SK-N-MC (cell line): ENCODE measurements around the gene ADAMTSL1.

Experiments used
- DNase-seq: peaks from one replicate; pipeline ENCODE4 v3.0.0-alpha.2; 2011; ENCODE audit warnings: low read depth, low spot score
- H3K27ac ChIP-seq: fragments of 200-600 bp; sonication (generic); 2 replicates; pipeline ENCODE4 v1.5.1; 2016; ENCODE audit warnings: mixed run types
- H3K36me3 ChIP-seq: fragments of 200-600 bp; sonication (generic); 2 replicates; pipeline ENCODE4 v1.6.1; 2017; ENCODE audit warnings: antibody characterized with exemption, low read length, mixed read lengths; ENCODE audit not compliant: insufficient read depth
- H3K4me3 ChIP-seq: fragments of 200-600 bp; sonication (generic); 2 replicates; pipeline ENCODE4 v1.5.1; 2016
- H3K9ac ChIP-seq: fragments of 200-600 bp; sonication (generic); 2 replicates; pipeline ENCODE4 v1.8.0; 2017; ENCODE audit warnings: mixed run types, mixed read lengths; ENCODE audit not compliant: insufficient read length
- H3K9me3 ChIP-seq: fragments of 200-600 bp; sonication (generic); 2 replicates; pipeline ENCODE4 v1.6.1; 2017; ENCODE audit warnings: low read depth, mild to moderate bottlenecking, antibody characterized with exemption, low read length, moderate library complexity, mixed read lengths
- EZH2 ChIP-seq: fragments of 200-600 bp; sonication (generic); IDR thresholded peaks from one replicate; pipeline ENCODE4 v1.6.1; 2017; ENCODE audit warnings: antibody characterized with exemption
- FOXP2 ChIP-seq: optimal IDR thresholded peaks from 2 replicates; pipeline ENCODE3; 2011; ENCODE audit warnings: mild to moderate bottlenecking, moderate library complexity; ENCODE audit not compliant: insufficient read depth; ENCODE audit errors: extremely low read length, control extremely low read depth
- POLR2AphosphoS5 ChIP-seq: IDR thresholded peaks from 2 replicates; pipeline ENCODE4 v1.6.1; 2012; ENCODE audit warnings: mild to moderate bottlenecking, low read depth, low read length, borderline replicate concordance

The ADAMTSL1 gene

GRCh38 chr9:18488886-18489285 is 14.9 kb downstream of the ADAMTSL1 start:
- DNase-seq = no peak
- H3K27ac ChIP-seq = no peak overlapping the region
- H3K4me3 ChIP-seq = no peak overlapping the region
- no peak for TF ChIP-seq POLR2AphosphoS5
- no peak for TF ChIP-seq EZH2
- no peak for TF ChIP-seq FOXP2
- no peak overlapping the region for H3K9ac ChIP-seq
- no peaks in the 10 kb centered on the region for H3K9me3 ChIP-seq
- H3K36me3 ChIP-seq = no peaks in the 10 kb centered on the region

GRCh38 chr9:18489861-18490260 is 15.9 kb downstream of the ADAMTSL1 start:
- H3K27ac ChIP-seq = no peak overlapping the region
- H3K4me3 ChIP-seq = no peak overlapping the region
- no peak for DNase-seq
- no peak overlapping the region for H3K9ac ChIP-seq
- H3K36me3 ChIP-seq = no peaks in the 10 kb centered on the region
- TF ChIP-seq EZH2 (no peak), FOXP2 (no peak), POLR2AphosphoS5 (no peak)
- no peaks in the 10 kb centered on the region for H3K9me3 ChIP-seq

DNA sequence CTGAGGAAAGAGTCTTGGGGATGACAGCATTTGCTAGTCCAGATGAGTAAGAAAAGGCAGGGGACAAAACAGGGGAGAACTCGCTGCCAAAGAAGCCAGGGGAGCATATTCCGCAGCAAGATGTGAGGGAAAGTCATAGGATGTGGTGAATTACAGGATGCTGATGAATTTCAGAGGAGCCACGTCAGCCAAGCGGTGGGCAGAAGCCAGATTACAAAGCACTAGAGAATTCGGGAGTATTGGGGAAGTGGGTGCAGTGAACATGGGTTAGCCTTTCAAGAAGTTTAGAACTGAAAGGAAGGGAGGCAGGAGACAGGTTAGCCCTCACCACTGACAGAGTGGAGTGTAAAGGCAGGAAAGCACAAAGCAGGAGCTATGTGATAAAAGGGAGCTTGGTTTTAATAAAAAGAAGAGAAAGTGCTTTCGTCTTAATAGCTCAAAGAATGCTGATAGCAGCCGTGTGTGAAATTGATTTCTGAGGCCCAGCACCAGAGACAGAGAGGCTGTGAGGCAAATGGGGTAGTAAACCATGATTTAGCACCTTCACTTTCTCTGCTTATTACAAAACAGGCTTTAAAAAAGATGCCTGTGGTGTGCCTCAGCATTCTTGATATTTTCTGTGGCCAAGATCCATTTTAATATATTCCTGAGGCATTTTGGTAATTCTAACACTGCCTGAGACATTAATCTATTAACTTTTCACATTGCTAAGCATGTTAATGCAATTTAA is 16.9 kb downstream of the ADAMTSL1 start:
- H3K9me3 ChIP-seq = no peaks in the 10 kb centered on the region
- no peaks in the 10 kb centered on the region for H3K36me3 ChIP-seq
- peak overlapping the region; percentile 53 for H3K9ac ChIP-seq
- H3K4me3 ChIP-seq = peak overlapping the region; percentile 67
- DNase-seq = peak; percentile 52
- peak overlapping the region; percentile 91 for H3K27ac ChIP-seq
- peak; percentile 30 for TF ChIP-seq FOXP2
- TF ChIP-seq EZH2 = no peak
- TF ChIP-seq POLR2AphosphoS5 = no peak

DNA sequence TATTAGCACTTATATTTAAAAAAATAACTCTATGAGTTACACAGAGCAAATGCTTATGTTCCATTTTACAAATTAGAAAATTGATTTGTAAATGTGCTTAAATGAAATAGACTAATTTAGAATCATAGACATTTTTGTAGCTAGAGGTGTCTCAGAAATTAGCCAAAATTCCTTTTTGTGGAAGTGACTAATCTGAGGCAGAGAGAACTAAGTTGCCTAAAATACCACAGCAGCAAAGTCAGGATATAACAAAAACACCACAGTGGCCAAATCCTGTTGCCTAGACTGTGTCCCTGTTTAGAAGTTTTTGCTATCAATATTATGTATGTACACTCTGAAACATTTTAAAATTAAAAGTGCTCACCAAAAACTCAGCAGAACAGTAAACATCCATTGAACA is 18.7 kb downstream of the ADAMTSL1 start:
- no peak overlapping the region for H3K27ac ChIP-seq
- H3K9me3 ChIP-seq = no peaks in the 10 kb centered on the region
- H3K4me3 ChIP-seq = no peak overlapping the region

GRCh38 chr9:18493451-18493993 is 19.6 kb downstream of the ADAMTSL1 start:
- Histone ChIP-seq H3K4me3 (no peak overlapping the region), H3K9me3 (no peaks in the 10 kb centered on the region), H3K27ac (no peak overlapping the region), H3K9ac (no peak overlapping the region), H3K36me3 (no peaks in the 10 kb centered on the region)
- no peak for DNase-seq
- TF ChIP-seq FOXP2 = no peak
- TF ChIP-seq EZH2 = no peak
- TF ChIP-seq POLR2AphosphoS5 = no peak

More for the DNA sequence above, 18.7 kb downstream of the ADAMTSL1 start:
- TF ChIP-seq POLR2AphosphoS5 = no peak
- no peak for TF ChIP-seq FOXP2
- TF ChIP-seq EZH2 = no peak
- DNase-seq = no peak
- Histone ChIP-seq H3K36me3 (no peaks in the 10 kb centered on the region), H3K9ac (no peak overlapping the region)

- Histone ChIP-seq H3K9ac (no peak overlapping the region), H3K4me3 (no peak overlapping the region), H3K9me3 (no peaks in the 10 kb centered on the region), H3K27ac (no peak overlapping the region), H3K36me3 (no peaks in the 10 kb centered on the region)
- TF ChIP-seq EZH2 (no peak), POLR2AphosphoS5 (no peak), FOXP2 (no peak)
- no peak for DNase-seq
Observed at GRCh38 chr9:18495065-18495464, 21.1 kb downstream of the ADAMTSL1 start.

DNA sequence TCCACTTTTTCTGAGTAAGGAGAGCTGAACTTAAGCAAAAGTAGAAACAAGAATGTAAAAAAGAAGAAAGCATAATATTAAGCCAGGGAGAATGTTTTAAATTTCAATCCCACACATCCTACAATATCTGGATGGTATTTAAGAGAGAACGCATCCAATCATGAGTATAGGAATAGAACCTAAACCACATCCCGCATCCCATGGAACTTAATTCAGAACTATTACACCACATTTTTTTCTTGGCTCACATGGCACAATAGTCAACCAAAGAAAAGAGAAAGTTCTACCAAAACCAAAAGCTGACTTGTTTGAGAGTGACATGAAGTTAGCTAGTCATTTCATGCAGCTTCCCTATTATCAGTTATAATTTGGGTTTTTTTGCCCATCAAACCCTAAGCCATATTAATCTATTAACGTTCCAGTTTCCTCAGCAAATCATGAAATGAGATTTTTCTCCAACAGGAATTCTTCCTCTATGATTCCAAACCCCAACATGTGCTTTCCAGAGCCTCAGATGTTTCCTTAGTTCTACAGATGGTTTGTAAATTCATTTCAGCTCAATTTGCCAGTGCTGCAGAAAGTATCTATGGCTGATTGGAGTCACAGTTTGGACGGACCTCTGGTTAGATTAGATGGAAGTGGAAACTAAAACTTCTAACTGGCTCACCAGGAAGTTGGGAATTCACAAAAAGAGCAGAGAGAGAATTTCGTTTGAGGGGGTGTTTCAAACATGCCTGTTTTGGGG is 22.5 kb downstream of the ADAMTSL1 start:
- Histone ChIP-seq H3K9ac (no peak overlapping the region), H3K27ac (no peak overlapping the region)

DNA sequence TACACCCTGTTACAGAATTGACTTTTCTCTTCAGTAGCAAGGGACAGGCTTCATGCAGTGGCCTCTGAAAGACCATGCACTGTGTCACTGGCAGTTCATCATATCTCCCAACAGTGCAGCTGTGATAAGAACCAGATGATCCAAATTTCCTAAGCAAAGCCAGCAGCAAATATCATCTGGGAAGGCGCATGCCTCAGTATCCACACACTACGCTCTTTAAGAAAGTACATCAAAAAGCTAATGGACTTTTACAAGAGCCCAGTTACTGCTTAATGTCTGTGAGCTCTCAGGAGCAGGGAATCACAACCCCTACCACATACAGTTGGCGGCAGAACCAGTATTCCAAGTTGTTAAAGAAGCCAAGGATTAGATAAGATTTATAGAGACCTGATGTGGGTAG is 25.1 kb downstream of the ADAMTSL1 start:
- Histone ChIP-seq H3K4me3 (no peak overlapping the region), H3K9me3 (no peaks in the 10 kb centered on the region), H3K27ac (no peak overlapping the region), H3K9ac (no peak overlapping the region), H3K36me3 (no peaks in the 10 kb centered on the region)
- TF ChIP-seq FOXP2 (no peak), EZH2 (no peak), POLR2AphosphoS5 (no peak)
- no peak for DNase-seq

More for the DNA sequence above, 22.5 kb downstream of the ADAMTSL1 start:
- Histone ChIP-seq H3K9me3 (no peaks in the 10 kb centered on the region), H3K36me3 (no peaks in the 10 kb centered on the region), H3K4me3 (no peak overlapping the region)
- DNase-seq = no peak
- TF ChIP-seq FOXP2 (no peak), POLR2AphosphoS5 (no peak), EZH2 (no peak)
